H9 (cell line): ENCODE results near the gene TMEM63A. TPM values are rescaled to one million over a fixed set of nuclear protein-coding genes. Genes with fewer than 3 reads are reported as not detected.

Experiments used
- DNase-seq: peaks from one replicate; pipeline ENCODE4 v3.0.0-alpha.2; 2017
- H2AFZ ChIP-seq: one replicate; pipeline ENCODE4 v1.6.1; 2013; ENCODE audit warnings: mild to moderate bottlenecking, low read length, control low read depth, moderate library complexity
- H2AK5ac ChIP-seq: 2 replicates; pipeline ENCODE4 v1.6.1; 2013; ENCODE audit warnings: low read length, control low read depth, mixed read lengths; ENCODE audit not compliant: insufficient read length
- H2BK120ac ChIP-seq: one replicate; pipeline ENCODE4 v1.6.1; 2013; ENCODE audit warnings: low read depth, mild to moderate bottlenecking, low read length, control low read depth, inconsistent platforms; ENCODE audit not compliant: poor library complexity, severe bottlenecking
- H2BK12ac ChIP-seq: 2 replicates; pipeline ENCODE4 v1.6.1; 2013; ENCODE audit warnings: low read length, control low read depth, mixed read lengths, low read depth; ENCODE audit not compliant: insufficient read length
- H2BK15ac ChIP-seq: 2 replicates; pipeline ENCODE4 v1.6.1; 2013; ENCODE audit warnings: low read depth, low read length, control low read depth
- H2BK20ac ChIP-seq: one replicate; pipeline ENCODE4 v1.6.1; 2013; ENCODE audit warnings: low read depth, mild to moderate bottlenecking, low read length, control low read depth, inconsistent platforms; ENCODE audit not compliant: poor library complexity, severe bottlenecking
- H2BK5ac ChIP-seq: 2 replicates; pipeline ENCODE4 v1.6.1; 2013; ENCODE audit warnings: low read length, control low read depth, mixed read lengths; ENCODE audit not compliant: insufficient read length
- H3K14ac ChIP-seq: 2 replicates; pipeline ENCODE4 v1.6.1; 2013; ENCODE audit warnings: low read length, control low read depth; ENCODE audit not compliant: insufficient read depth
- H3K18ac ChIP-seq: 2 replicates; pipeline ENCODE4 v1.6.1; 2013; ENCODE audit warnings: low read depth, mild to moderate bottlenecking, mixed read lengths, low read length, control low read depth; ENCODE audit not compliant: insufficient read length
- H3K23ac ChIP-seq: 2 replicates; pipeline ENCODE4 v1.6.1; 2013; ENCODE audit warnings: low read length, control low read depth, mixed read lengths, low read depth; ENCODE audit not compliant: insufficient read length
- H3K23me2 ChIP-seq: 2 replicates; pipeline ENCODE4 v1.6.1; 2013; ENCODE audit warnings: low read depth, mild to moderate bottlenecking, mixed read lengths, low read length, control low read depth; ENCODE audit not compliant: insufficient read length, poor library complexity, severe bottlenecking
- H3K27ac ChIP-seq: 2 replicates; pipeline ENCODE4 v1.5.1; 2013; ENCODE audit warnings: low read length, control low read depth, mixed read lengths, low read depth; ENCODE audit not compliant: insufficient read length
- H3K27me3 ChIP-seq: 2 replicates; pipeline ENCODE4 v1.6.1; 2013; ENCODE audit warnings: low read length, control low read depth, inconsistent platforms; ENCODE audit not compliant: insufficient read depth
- H3K4ac ChIP-seq: 2 replicates; pipeline ENCODE4 v1.6.1; 2013; ENCODE audit warnings: low read depth, mild to moderate bottlenecking, control low read depth, inconsistent platforms, low read length, moderate library complexity
- H3K4me1 ChIP-seq: 2 replicates; pipeline ENCODE4 v1.6.1; 2013; ENCODE audit warnings: low read length, control low read depth, inconsistent platforms; ENCODE audit not compliant: insufficient read depth
- H3K4me2 ChIP-seq: 2 replicates; pipeline ENCODE4 v1.6.1; 2013; ENCODE audit warnings: low read length, control low read depth, mixed read lengths; ENCODE audit not compliant: insufficient read length, insufficient read depth
- H3K56ac ChIP-seq: 2 replicates; pipeline ENCODE4 v1.6.1; 2013; ENCODE audit warnings: low read depth, mild to moderate bottlenecking, mixed read lengths, low read length, control low read depth; ENCODE audit not compliant: insufficient read length
- H3K79me1 ChIP-seq: 2 replicates; pipeline ENCODE4 v1.6.1; 2013; ENCODE audit warnings: low read depth, mild to moderate bottlenecking, moderate library complexity, low read length, control low read depth, inconsistent platforms; ENCODE audit not compliant: insufficient read depth, poor library complexity, severe bottlenecking
- H3K79me2 ChIP-seq: 2 replicates; pipeline ENCODE4 v1.6.1; 2013; ENCODE audit warnings: low read length, control low read depth, inconsistent platforms; ENCODE audit not compliant: insufficient read depth
- H3K9ac ChIP-seq: 2 replicates; pipeline ENCODE4 v1.6.1; 2013; ENCODE audit warnings: low read length, control low read depth, mixed read lengths; ENCODE audit not compliant: insufficient read length; ENCODE audit errors: extremely low read depth
- H3K9me3 ChIP-seq: one replicate; pipeline ENCODE4 v1.6.1; 2013; ENCODE audit warnings: low read depth, low read length, inconsistent platforms; ENCODE audit not compliant: control insufficient read depth
- H3T11ph ChIP-seq: one replicate; pipeline ENCODE4 v1.6.1; 2013; ENCODE audit warnings: mild to moderate bottlenecking, low read length, control low read depth, inconsistent platforms
- H4K20me1 ChIP-seq: one replicate; pipeline ENCODE4 v1.6.1; 2013; ENCODE audit not compliant: control insufficient read depth, insufficient read length, insufficient read depth
- H4K5ac ChIP-seq: 2 replicates; pipeline ENCODE4 v1.6.1; 2013; ENCODE audit warnings: low read depth, mild to moderate bottlenecking, mixed read lengths, low read length, control low read depth; ENCODE audit not compliant: insufficient read length
- H4K8ac ChIP-seq: replicated peaks from 2 replicates; pipeline ENCODE4 v1.6.1; 2013; ENCODE audit warnings: low read length, control low read depth, mixed read lengths, low read depth; ENCODE audit not compliant: insufficient read length
- H4K91ac ChIP-seq: 2 replicates; pipeline ENCODE4 v1.6.1; 2013; ENCODE audit warnings: low read depth, mild to moderate bottlenecking, moderate library complexity, mixed read lengths, low read length, control low read depth; ENCODE audit not compliant: insufficient read length
- H3K27ac Mint-ChIP-seq, 3 experiments: 2 replicates in 2 of 3; 3 replicates in 1 of 3; pipeline ENCODE4 v1.8.0; 2020 to 2021; ENCODE audit warnings: mixed read lengths in 3 of 3, mild to moderate bottlenecking in 1 of 3, moderate library complexity in 1 of 3
- H3K27me3 Mint-ChIP-seq: 2 replicates; pipeline ENCODE4 v1.8.0; 2021; ENCODE audit warnings: low read depth, mild to moderate bottlenecking, moderate library complexity, mixed read lengths
- H3K36me3 Mint-ChIP-seq, 3 experiments: 2 replicates in 2 of 3; 3 replicates in 1 of 3; pipeline ENCODE4 v1.8.0; 2020 to 2021; ENCODE audit warnings: low read depth in 3 of 3, mixed read lengths in 3 of 3; ENCODE audit not compliant: insufficient read depth in 1 of 3
- H3K4me1 Mint-ChIP-seq, 2 experiments: 2 replicates each; pipeline ENCODE4 v1.8.0; 2020; ENCODE audit warnings: mixed read lengths in 2 of 2
- H3K4me3 Mint-ChIP-seq, 2 experiments: 2 replicates in 1 of 2; 3 replicates in 1 of 2; pipeline ENCODE4 v1.8.0; 2020 to 2021; ENCODE audit warnings: mild to moderate bottlenecking in 2 of 2, mixed read lengths in 2 of 2, moderate library complexity in 1 of 2
- H3K9me3 Mint-ChIP-seq, 2 experiments: 2 replicates in 1 of 2; 3 replicates in 1 of 2; pipeline ENCODE4 v1.8.0; 2020; ENCODE audit warnings: mild to moderate bottlenecking in 2 of 2, mixed read lengths in 2 of 2, moderate library complexity in 1 of 2
- CTCF ChIP-seq: fragments of 200-600 bp; sonication (generic); conservative IDR thresholded peaks from 3 replicates; pipeline ENCODE4 v1.8.0; 2021; ENCODE audit warnings: antibody characterized with exemption, mild to moderate bottlenecking
- WGBS: extraction: QIAGEN DNeasy Blood & Tissue Kit; methylation state at CpG from one replicate; pipeline ENCODE4 v1.1.7; 2013; ENCODE audit warnings: missing lambda C conversion rate, low lambda C conversion rate, mixed read lengths; ENCODE audit not compliant: insufficient read length; ENCODE audit errors: extremely low coverage; 5-methylcytosine and 5-hydroxymethylcytosine counted together
- total RNA-seq: library from RNA; stranded (reverse); gene quantifications from 2 replicates; pipeline ENCODE4 v1.2.1, GENCODE V29; 2021

The TMEM63A gene
- total RNA-seq, 1 experiment from 2014 or later = 75.7 TPM

DNA sequence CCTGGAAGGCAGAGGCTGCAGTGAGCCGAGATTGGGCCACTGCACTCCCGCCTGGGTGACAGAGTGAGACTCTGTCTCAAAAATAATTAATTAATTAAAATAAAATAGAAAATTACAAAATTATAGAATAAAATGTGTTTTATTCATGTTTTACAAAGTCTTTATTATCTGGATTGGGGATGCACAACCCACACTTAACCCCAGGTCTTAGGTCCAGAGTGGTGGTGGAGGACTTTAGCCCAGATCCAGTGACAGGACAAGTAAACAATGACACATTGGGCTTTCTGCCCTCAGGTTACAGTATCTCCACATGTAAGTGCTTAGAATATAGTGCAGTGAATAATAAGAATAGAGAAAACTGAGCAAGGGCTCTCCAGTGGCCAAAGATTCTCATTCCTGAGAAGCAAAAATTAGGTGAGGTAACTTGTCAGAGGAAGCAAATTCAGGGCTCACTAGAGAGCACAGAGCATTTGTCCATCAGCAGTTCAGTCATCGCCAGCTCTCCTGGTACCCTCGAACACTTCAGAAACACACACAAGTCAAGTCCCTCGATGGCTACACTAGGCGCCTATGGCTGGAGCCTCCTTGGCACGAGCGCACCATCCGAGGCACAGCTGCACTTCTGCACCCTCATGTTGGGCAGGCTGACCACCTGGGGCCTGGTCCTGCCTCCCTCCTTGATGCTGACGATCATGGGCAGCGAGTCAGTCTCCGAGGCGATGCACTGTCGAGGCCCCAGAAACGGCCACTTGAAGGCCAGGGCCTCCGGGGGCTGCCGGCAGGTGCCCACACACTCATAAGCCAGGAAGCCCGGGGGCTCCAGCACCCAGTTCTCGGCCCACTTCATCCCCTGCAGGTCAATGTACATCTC lies 4.2 kb upstream of the TMEM63A start:
- H3K27ac ChIP-seq = no peak overlapping the region
- peaks cover 0 to 13% (median 0%) of the 10 kb centered on the region in 3 experiments; a peak in 5 of 7 replicates for H3K36me3 Mint-ChIP-seq
- no peak overlapping the region for H2AK5ac ChIP-seq
- peak overlapping the region; percentile 44 to 60; a peak in 4 of 5 replicates for H3K4me3 Mint-ChIP-seq
- H3K23ac ChIP-seq = no peak overlapping the region
- peaks cover 46% of the 10 kb centered on the region in 2 experiments for H3K4me1 Mint-ChIP-seq
- no peak overlapping the region for H2AFZ ChIP-seq
- H3K27me3 ChIP-seq = no peaks in the 10 kb centered on the region
- no peaks in the 10 kb centered on the region for H4K20me1 ChIP-seq
- H4K91ac ChIP-seq = no peak overlapping the region
- no peak overlapping the region for H3K4me2 ChIP-seq
- H3K4me1 ChIP-seq = peaks cover 5% of the 10 kb centered on the region; the same call in 1 of the 2 replicates
- TF ChIP-seq CTCF = no peak
- no peaks in the 10 kb centered on the region for H3K79me1 ChIP-seq
- H3K79me2 ChIP-seq = peaks cover 2% of the 10 kb centered on the region; the same call in 1 of the 2 replicates
- no peak overlapping the region for H2BK12ac ChIP-seq
- H3K27ac Mint-ChIP-seq = peak overlapping the region in 1 of 3 experiments; percentile 60; a peak in 1 of 7 replicates
- no peak overlapping the region for H2BK20ac ChIP-seq
- no CpG with 5 or more reads among the region's 19 CpGs for WGBS
- H2BK5ac ChIP-seq = no peak overlapping the region
- no peak overlapping the region for H3K4ac ChIP-seq
- no peak for DNase-seq
- no peak overlapping the region for H2BK120ac ChIP-seq
- no peak overlapping the region for H4K5ac ChIP-seq
- no peak overlapping the region for H3K18ac ChIP-seq
- H3K9ac ChIP-seq = no peak overlapping the region
- H3K23me2 ChIP-seq = peaks cover 15% of the 10 kb centered on the region
- H3K9me3 Mint-ChIP-seq = no peaks in the 10 kb centered on the region
- peaks cover 4% of the 10 kb centered on the region for H3K27me3 Mint-ChIP-seq
- H3K9me3 ChIP-seq = no peaks in the 10 kb centered on the region
- no peak overlapping the region for H2BK15ac ChIP-seq
- H3K14ac ChIP-seq = no peak overlapping the region
- no peak overlapping the region for H3K56ac ChIP-seq
- H3T11ph ChIP-seq = no peak overlapping the region
- no peak overlapping the region for H4K8ac ChIP-seq
